Activated CD4-positive, alpha-beta memory T cell treated with anti-CD3 and anti-CD28 coated beads, Interleukin-2, amount 10 ng/mL, durations not matched to agents 7 days and 5 days (primary cell): ENCODE data around the gene OR51B6. TPM values are rescaled to one million over a fixed set of nuclear protein-coding genes. Genes with fewer than 3 reads are reported as not detected.
"Not testable (repeated sequence)": the region's sequence is repeated elsewhere in the genome, so short reads cannot be mapped to it uniquely, and the experiment has no call there.

Experiments
- CTCF ChIA-PET: fragments of 350-600 bp; sonication (Branson Sonifier 250); formaldehyde crosslinking; loops from one replicate; lab custom pipeline; 2021; ENCODE audit warnings: antibody characterized with exemption, inconsistent platforms; lab: Charles Lee
- POLR2A ChIA-PET: fragments of 350-600 bp; sonication (Branson Sonifier 250); formaldehyde crosslinking; loops from one replicate; lab custom pipeline; 2021; ENCODE audit warnings: antibody characterized with exemption; lab: Charles Lee
- DNase-seq: peaks from one replicate; pipeline ENCODE4 v3.0.0-alpha.2; 2020
- H3K27ac Mint-ChIP-seq: one replicate; pipeline ENCODE4 v1.8.0; 2021; ENCODE audit warnings: mild to moderate bottlenecking, mixed read lengths
- H3K27me3 Mint-ChIP-seq: one replicate; pipeline ENCODE4 v1.8.0; 2021; ENCODE audit warnings: mixed read lengths
- H3K36me3 Mint-ChIP-seq: one replicate; pipeline ENCODE4 v1.8.0; 2021; ENCODE audit warnings: low read depth, mixed read lengths
- H3K4me1 Mint-ChIP-seq: one replicate; pipeline ENCODE4 v1.8.0; 2021; ENCODE audit warnings: mixed read lengths
- H3K4me3 Mint-ChIP-seq: one replicate; pipeline ENCODE4 v1.8.0; 2021; ENCODE audit warnings: mild to moderate bottlenecking, mixed read lengths
- H3K9me3 Mint-ChIP-seq: one replicate; pipeline ENCODE4 v1.8.0; 2021; ENCODE audit warnings: mixed read lengths
- total RNA-seq, 2 experiments: library from RNA; stranded (reverse); gene quantifications; one replicate each; pipeline ENCODE4 v1.2.3, GENCODE V29; 2021

The OR51B6 gene, protein sequence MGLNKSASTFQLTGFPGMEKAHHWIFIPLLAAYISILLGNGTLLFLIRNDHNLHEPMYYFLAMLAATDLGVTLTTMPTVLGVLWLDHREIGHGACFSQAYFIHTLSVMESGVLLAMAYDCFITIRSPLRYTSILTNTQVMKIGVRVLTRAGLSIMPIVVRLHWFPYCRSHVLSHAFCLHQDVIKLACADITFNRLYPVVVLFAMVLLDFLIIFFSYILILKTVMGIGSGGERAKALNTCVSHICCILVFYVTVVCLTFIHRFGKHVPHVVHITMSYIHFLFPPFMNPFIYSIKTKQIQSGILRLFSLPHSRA
- total RNA-seq: not detected

- Mint-ChIP-seq H3K9me3 (no peaks in the 10 kb centered on the region), H3K27ac (no peak within 1 kb of the TSS), H3K4me3 (no peak within 1 kb of the TSS), H3K4me1 (no peaks in the 10 kb centered on the region), H3K36me3 (no peaks in the 10 kb centered on the region), H3K27me3 (no peaks in the 10 kb centered on the region)
- no peak for DNase-seq
- ChIA-PET CTCF (no interaction called here), POLR2A (no interaction called here)
These were observed at the start of gene OR51B6 for GRCh38 chr11:5351208-5351607. Gene OR51B6, plus strand, starts transcription at chr11:5351508. Its CDS starts 0 bp downstream, at chr11:5351508.

DNA sequence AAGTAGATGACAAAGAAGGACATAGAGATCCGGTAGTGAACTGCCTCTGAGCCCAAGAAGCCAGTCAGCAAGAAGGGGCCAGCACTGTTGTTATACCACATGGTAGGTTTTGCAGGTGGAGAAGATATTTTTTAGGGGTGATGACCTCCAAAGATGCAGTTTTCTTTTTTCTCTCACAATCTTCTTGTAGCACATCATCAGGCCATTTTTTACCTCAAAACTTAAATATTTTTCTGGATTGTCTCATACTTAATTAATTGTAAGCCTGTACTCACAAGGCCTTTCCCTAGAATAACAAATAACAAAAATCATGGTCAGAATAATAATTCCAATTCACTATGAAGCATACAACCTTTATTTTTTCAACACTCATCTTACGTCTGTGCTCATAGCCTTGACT is 49.5 kb upstream of the OR51B6 start, which contains the start of gene OR51B4:
Gene OR51B4, minus strand, starts transcription at position 101 of the 400 bp plus-strand sequence. Its CDS starts 0 bp downstream, at position 101.
- H3K27me3 Mint-ChIP-seq: peaks cover 3% of the 10 kb centered on the region
- H3K27ac Mint-ChIP-seq: no peak within 1 kb of the TSS
- H3K4me3 Mint-ChIP-seq: no peak within 1 kb of the TSS
- H3K9me3 Mint-ChIP-seq: no peaks in the 10 kb centered on the region
- POLR2A ChIA-PET: no interaction called here
- CTCF ChIA-PET: no interaction called here
- H3K36me3 Mint-ChIP-seq: no peaks in the 10 kb centered on the region
- no peaks in the 10 kb centered on the region for H3K4me1 Mint-ChIP-seq
- no peak for DNase-seq

- POLR2A ChIA-PET: no interaction called here
- DNase-seq: no peak
- Mint-ChIP-seq H3K27ac (no peak overlapping the region), H3K9me3 (no peaks in the 10 kb centered on the region), H3K4me3 (no peak overlapping the region), H3K4me1 (no peaks in the 10 kb centered on the region), H3K36me3 (no peaks in the 10 kb centered on the region), H3K27me3 (no peaks in the 10 kb centered on the region)
- CTCF ChIA-PET: no interaction called here
These were observed 47.7 kb upstream of the OR51B6 start for GRCh38 chr11:5303626-5304025.

DNA sequence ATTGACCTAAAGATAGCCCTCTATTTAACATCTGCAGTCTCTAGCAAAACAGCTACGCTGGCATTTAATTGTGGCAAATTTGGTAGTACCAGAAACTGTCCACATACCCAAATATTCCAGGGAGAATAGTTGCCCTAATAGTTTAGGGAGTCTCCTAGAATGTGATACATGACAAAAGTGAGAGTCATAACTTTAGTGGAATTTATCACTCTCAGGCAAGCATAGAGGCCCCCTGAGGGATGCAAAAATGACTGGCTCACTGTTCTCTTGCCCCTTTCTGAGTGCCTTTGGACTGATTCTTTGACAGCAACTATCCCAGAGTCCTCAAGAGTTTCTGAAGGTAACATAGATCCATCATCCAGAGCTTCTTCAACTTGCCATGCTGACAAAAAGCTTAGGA is 47.3 kb upstream of the OR51B6 start:
- ChIA-PET POLR2A (no interaction called here), CTCF (no interaction called here)
- no peaks in the 10 kb centered on the region for H3K4me1 Mint-ChIP-seq
- H3K36me3 Mint-ChIP-seq: no peaks in the 10 kb centered on the region
- DNase-seq: no peak
- H3K9me3 Mint-ChIP-seq: no peaks in the 10 kb centered on the region
- H3K27me3 Mint-ChIP-seq: no peaks in the 10 kb centered on the region
- no peak overlapping the region for H3K4me3 Mint-ChIP-seq
- no peak overlapping the region for H3K27ac Mint-ChIP-seq

DNA sequence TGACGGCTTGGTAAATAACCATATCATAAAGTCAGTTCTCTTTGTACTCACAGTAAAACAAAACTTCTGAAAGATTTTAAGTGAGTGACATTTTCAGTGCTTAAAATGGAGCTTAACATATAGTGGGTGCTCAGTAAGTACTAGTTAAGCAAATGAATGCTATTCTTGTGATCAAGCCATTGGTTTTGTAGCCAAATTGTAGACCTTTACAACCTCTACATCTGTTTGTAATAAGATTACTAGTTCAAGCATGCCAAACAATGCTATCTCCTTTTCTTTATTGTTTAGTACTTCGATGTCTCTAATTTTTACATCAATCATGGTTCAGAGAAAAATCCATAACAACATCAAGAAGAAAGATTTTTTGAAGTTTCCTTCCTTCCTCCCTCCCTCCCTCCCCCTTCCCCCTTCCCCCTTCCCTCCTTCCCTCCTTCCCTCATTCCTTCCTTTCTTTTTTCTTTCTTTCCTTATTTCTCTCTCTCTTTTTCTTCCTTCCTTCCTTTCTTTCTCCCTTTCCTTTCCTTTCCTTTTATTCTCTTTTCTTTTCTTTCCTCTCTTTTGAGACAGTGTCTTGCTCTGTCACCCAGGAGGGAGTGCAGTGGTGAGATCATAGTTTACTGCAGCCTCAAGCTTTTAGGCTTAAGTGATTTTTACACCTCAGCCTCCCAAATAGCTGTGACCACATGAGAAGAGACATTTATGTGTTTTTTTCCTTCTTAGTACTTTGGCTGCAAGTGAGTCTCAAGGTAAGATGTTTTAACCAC is 43.9 kb upstream of the OR51B6 start:
- Mint-ChIP-seq H3K27me3 (no peaks in the 10 kb centered on the region), H3K9me3 (no peaks in the 10 kb centered on the region), H3K27ac (no peak overlapping the region), H3K4me1 (no peaks in the 10 kb centered on the region), H3K36me3 (no peaks in the 10 kb centered on the region), H3K4me3 (no peak overlapping the region)
- no peak for DNase-seq
- CTCF ChIA-PET: no interaction called here
- POLR2A ChIA-PET: no interaction called here

- ChIA-PET POLR2A (no interaction called here), CTCF (no interaction called here)
- DNase-seq: no peak
- H3K4me3 Mint-ChIP-seq: no peak overlapping the region
- no peak overlapping the region for H3K27ac Mint-ChIP-seq
- no peaks in the 10 kb centered on the region for H3K36me3 Mint-ChIP-seq
- H3K4me1 Mint-ChIP-seq: no peaks in the 10 kb centered on the region
- H3K27me3 Mint-ChIP-seq: no peaks in the 10 kb centered on the region
- no peaks in the 10 kb centered on the region for H3K9me3 Mint-ChIP-seq
These were observed 40.9 kb upstream of the OR51B6 start for GRCh38 chr11:5310423-5310822.

- H3K9me3 Mint-ChIP-seq, H3K36me3 Mint-ChIP-seq, H3K27me3 Mint-ChIP-seq, H3K27ac Mint-ChIP-seq, CTCF ChIA-PET, DNase-seq, H3K4me3 Mint-ChIP-seq, H3K4me1 Mint-ChIP-seq, POLR2A ChIA-PET: not testable (repeated sequence)
These were observed 37.8 kb upstream of the OR51B6 start for GRCh38 chr11:5313326-5314023.

DNA sequence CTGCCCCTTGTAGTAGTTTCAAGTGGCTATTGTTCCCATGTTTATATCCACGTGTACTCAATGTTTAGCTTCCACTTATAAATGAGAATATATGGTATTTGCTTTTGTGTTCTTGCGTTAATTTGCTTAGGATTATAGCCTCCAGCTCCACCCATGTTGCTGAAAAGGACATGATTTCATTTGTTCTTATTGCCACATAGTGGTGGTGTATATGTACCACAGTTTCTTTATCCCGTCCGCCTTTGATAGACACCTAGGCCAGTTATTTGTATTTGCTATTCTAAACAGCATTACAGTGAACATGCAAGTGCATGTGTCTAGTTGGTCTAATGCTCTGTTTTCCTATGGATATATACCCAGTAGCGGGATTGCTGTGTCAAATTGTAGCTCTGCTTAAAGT is 34.0 kb upstream of the OR51B6 start:
- H3K4me1 Mint-ChIP-seq: no peaks in the 10 kb centered on the region
- H3K27me3 Mint-ChIP-seq: no peaks in the 10 kb centered on the region
- no peak overlapping the region for H3K27ac Mint-ChIP-seq
- no peaks in the 10 kb centered on the region for H3K9me3 Mint-ChIP-seq
- H3K36me3 Mint-ChIP-seq: no peaks in the 10 kb centered on the region
- CTCF ChIA-PET: no interaction called here
- DNase-seq: no peak
- no peak overlapping the region for H3K4me3 Mint-ChIP-seq
- POLR2A ChIA-PET: no interaction called here

DNA sequence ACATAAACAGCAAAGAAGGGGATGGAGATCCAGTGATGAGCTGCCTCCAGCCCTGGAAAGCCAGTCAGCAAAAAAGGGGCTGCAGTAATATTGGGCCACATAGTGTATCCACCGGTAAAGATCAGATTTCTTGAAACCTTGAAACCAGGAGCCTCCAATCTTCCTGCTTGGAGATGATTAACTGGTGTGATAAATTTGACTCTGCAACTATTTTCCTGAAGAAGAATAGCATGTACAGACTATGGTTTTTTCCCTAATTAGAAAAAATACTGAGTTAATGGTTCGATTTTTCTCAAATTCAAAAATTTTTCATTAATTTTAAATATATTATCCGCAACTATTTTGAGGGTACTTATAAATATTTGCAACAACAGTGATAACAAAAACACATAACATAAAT is 27.1 kb upstream of the OR51B6 start, which contains the start of gene OR51B2:
Gene OR51B2, minus strand, starts transcription at position 101 of the 400 bp plus-strand sequence. Its CDS starts 0 bp downstream, at position 101.
- DNase-seq: no peak
- H3K9me3 Mint-ChIP-seq: no peaks in the 10 kb centered on the region
- H3K4me3 Mint-ChIP-seq: no peak within 1 kb of the TSS
- ChIA-PET CTCF (no interaction called here), POLR2A (no interaction called here)
- H3K27me3 Mint-ChIP-seq: no peaks in the 10 kb centered on the region
- no peaks in the 10 kb centered on the region for H3K4me1 Mint-ChIP-seq
- no peaks in the 10 kb centered on the region for H3K36me3 Mint-ChIP-seq
- no peak within 1 kb of the TSS for H3K27ac Mint-ChIP-seq

DNA sequence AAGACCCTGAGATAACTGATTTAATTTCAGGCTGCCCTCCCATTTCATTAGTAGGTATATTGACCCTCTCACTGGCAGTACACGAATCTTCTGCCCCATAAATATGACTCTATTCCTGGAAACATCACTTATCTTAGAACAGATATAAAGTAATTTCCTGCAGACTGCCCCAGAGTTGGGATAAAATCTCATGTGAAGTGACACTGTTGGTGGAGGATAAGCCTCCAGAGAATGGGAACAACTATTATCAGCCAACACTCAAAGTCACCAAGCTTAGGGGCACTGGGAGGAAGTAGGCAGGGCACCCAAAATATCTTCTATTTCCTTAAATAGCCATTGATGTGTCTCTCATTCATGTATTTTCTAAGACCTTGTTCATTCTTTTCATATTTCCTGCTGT is 16.1 kb upstream of the OR51B6 start:
- no peaks in the 10 kb centered on the region for H3K36me3 Mint-ChIP-seq
- no peaks in the 10 kb centered on the region for H3K27me3 Mint-ChIP-seq
- no peaks in the 10 kb centered on the region for H3K4me1 Mint-ChIP-seq
- ChIA-PET POLR2A (no interaction called here), CTCF (no interaction called here)
- H3K9me3 Mint-ChIP-seq: no peaks in the 10 kb centered on the region
- H3K4me3 Mint-ChIP-seq: no peak overlapping the region
- no peak for DNase-seq
- H3K27ac Mint-ChIP-seq: no peak overlapping the region

GRCh38 chr11:5336331-5336730 is 15.0 kb upstream of the OR51B6 start:
- CTCF ChIA-PET: no interaction called here
- H3K4me3 Mint-ChIP-seq: no peak overlapping the region
- POLR2A ChIA-PET: no interaction called here
- no peaks in the 10 kb centered on the region for H3K36me3 Mint-ChIP-seq
- H3K27me3 Mint-ChIP-seq: no peaks in the 10 kb centered on the region
- no peaks in the 10 kb centered on the region for H3K4me1 Mint-ChIP-seq
- no peaks in the 10 kb centered on the region for H3K9me3 Mint-ChIP-seq
- H3K27ac Mint-ChIP-seq: no peak overlapping the region
- DNase-seq: no peak

- H3K27me3 Mint-ChIP-seq, H3K9me3 Mint-ChIP-seq, H3K4me1 Mint-ChIP-seq, H3K36me3 Mint-ChIP-seq, H3K27ac Mint-ChIP-seq, DNase-seq, POLR2A ChIA-PET, H3K4me3 Mint-ChIP-seq, CTCF ChIA-PET: not testable (repeated sequence)
These were observed 14.1 kb upstream of the OR51B6 start for GRCh38 chr11:5337253-5337652.

DNA sequence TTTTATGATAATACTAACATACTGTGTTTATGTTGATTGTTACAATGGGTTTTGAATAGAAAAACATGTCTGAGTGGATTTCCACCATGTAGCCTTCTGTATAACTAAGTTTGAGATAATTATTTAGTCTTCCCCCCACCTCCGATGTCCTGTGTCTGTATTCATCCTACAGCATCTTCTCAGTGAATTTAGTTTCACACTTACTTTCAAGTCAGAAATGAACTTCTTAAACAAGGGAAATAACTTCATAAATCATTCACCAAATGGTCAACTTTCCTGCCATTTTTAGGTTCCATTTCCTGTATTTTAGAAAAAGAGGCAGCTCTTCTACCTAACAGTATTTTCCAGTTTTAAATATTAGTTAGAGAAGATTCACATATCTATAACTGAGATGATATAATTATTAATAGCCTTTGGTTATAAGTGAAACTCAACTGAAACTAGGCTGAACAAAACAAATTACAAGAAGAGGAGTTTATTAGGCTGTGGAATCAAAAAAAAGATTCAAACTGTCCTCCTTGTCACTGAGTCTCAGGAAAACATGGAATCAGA is 11.5 kb upstream of the OR51B6 start:
- DNase-seq: no peak
- no peak overlapping the region for H3K27ac Mint-ChIP-seq
- no peaks in the 10 kb centered on the region for H3K9me3 Mint-ChIP-seq
- POLR2A ChIA-PET: no interaction called here
- H3K4me3 Mint-ChIP-seq: no peak overlapping the region
- H3K27me3 Mint-ChIP-seq: no peaks in the 10 kb centered on the region
- no peaks in the 10 kb centered on the region for H3K36me3 Mint-ChIP-seq
- H3K4me1 Mint-ChIP-seq: no peaks in the 10 kb centered on the region
- CTCF ChIA-PET: no interaction called here
